AG04450 (cell line): ENCODE data around the gene NKIRAS1. TPM values are rescaled to one million over a fixed set of nuclear protein-coding genes. Genes with fewer than 3 reads are reported as not detected.

Source experiments
- CTCF ChIA-PET: fragments of 300-600, 350-600 bp; formaldehyde crosslinking; extraction: SDS; loops from one replicate; lab custom pipeline; 2022; ENCODE audit warnings: antibody characterized with exemption, inconsistent platforms; lab: Charles Lee
- POLR2A ChIA-PET: fragments of 350-600 bp; formaldehyde crosslinking; extraction: SDS; loops from one replicate; lab custom pipeline; 2021; ENCODE audit warnings: antibody characterized with exemption, inconsistent platforms; lab: Yijun Ruan, JAX
- DNase-seq: peaks from one replicate; pipeline ENCODE4 v3.0.0-alpha.2; 2011; ENCODE audit warnings: low read depth, low spot score
- H3K27ac ChIP-seq: one replicate; pipeline ENCODE4 v1.5.1; 2012; ENCODE audit warnings: low read depth, low read length, control low read depth
- H3K27me3 ChIP-seq: one replicate; pipeline ENCODE4 v1.6.0; 2012; ENCODE audit warnings: low read length; ENCODE audit not compliant: control insufficient read depth, insufficient read depth
- H3K4me3 ChIP-seq: 2 replicates; pipeline ENCODE4 v1.5.1; 2011; ENCODE audit warnings: mild to moderate bottlenecking, low read depth, low read length, control low read depth
- H3K9me3 ChIP-seq: 2 replicates; pipeline ENCODE4 v1.5.1; 2012; ENCODE audit warnings: low read length; ENCODE audit not compliant: control insufficient read depth, insufficient read depth
- polyA plus RNA-seq: library from polyadenylated mRNA; depleted of rRNA; stranded (reverse); fragments of >200 nt; gene quantifications from 2 replicates; pipeline ENCODE4 v1.2.3, GENCODE V29; 2011
- TF ChIP-seq, protein P1 (sequence below): IDR thresholded peaks from 2 replicates; pipeline ENCODE4 v1.5.1; 2011; ENCODE audit warnings: low read depth, low read length, control low read depth, inconsistent platforms

Gene NKIRAS1
- polyA plus RNA-seq, 1 experiment: 10.4 TPM

DNA sequence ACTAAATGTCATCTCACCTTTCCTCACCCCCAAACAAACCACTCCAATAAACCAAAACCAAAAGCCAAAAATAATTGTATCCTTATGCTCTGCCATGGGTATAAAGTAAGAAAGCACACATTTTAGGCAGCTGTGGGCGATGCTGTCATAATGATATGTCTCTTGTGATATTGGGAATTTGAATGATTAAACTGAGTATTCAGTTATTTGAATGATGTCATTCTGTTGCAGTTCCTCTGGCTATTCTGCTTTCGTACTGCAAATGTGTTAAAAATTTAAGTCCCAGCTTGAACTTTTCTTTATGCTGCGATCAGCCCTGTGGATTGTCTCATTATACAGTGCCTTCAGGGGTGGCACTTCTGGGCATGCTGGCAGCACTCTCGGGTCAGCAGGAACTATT is 17.5 kb upstream of the NKIRAS1 start:
- H3K27me3 ChIP-seq: peaks cover 2% of the 10 kb centered on the region
- no peaks in the 10 kb centered on the region for H3K9me3 ChIP-seq
- no peak overlapping the region for H3K27ac ChIP-seq
- TF ChIP-seq, protein P1, sequence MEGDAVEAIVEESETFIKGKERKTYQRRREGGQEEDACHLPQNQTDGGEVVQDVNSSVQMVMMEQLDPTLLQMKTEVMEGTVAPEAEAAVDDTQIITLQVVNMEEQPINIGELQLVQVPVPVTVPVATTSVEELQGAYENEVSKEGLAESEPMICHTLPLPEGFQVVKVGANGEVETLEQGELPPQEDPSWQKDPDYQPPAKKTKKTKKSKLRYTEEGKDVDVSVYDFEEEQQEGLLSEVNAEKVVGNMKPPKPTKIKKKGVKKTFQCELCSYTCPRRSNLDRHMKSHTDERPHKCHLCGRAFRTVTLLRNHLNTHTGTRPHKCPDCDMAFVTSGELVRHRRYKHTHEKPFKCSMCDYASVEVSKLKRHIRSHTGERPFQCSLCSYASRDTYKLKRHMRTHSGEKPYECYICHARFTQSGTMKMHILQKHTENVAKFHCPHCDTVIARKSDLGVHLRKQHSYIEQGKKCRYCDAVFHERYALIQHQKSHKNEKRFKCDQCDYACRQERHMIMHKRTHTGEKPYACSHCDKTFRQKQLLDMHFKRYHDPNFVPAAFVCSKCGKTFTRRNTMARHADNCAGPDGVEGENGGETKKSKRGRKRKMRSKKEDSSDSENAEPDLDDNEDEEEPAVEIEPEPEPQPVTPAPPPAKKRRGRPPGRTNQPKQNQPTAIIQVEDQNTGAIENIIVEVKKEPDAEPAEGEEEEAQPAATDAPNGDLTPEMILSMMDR: no peak
- POLR2A ChIA-PET: interaction anchor here (1.0 kb wide), 1 partner anchor 17 kb away, joined by 3 read pairs; the partner anchor contains the start of genes NKIRAS1 and RPL15
- CTCF ChIA-PET: no interaction called here
- DNase-seq: no peak
- no peak overlapping the region for H3K4me3 ChIP-seq

DNA sequence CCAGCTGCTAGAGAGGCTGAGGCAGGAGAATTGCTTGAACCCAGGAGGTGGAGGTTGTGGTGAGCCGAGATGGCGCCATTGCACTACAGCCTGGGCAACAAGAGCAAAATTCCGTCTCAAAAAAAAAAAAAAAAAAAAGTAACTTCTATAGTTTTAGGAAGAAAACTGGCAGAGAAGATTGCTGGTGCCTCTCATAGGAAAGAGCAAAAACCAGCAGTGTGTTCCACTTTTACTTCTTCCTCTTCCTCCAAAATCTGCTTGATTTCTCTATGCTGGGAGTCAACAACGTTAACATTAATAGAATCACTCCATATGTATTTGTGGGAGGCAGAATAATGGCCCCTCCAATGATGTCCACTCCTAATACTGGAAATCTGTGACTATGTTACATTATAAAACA is 15.8 kb upstream of the NKIRAS1 start:
- TF ChIP-seq, protein P1: no peak
- H3K4me3 ChIP-seq: no peak overlapping the region
- DNase-seq: no peak
- H3K27ac ChIP-seq: no peak overlapping the region
- H3K27me3 ChIP-seq: peaks cover 2% of the 10 kb centered on the region
- no peaks in the 10 kb centered on the region for H3K9me3 ChIP-seq
- CTCF ChIA-PET: no interaction called here
- POLR2A ChIA-PET: no interaction called here

- POLR2A ChIA-PET: no interaction called here
- H3K27ac ChIP-seq: no peak overlapping the region
- CTCF ChIA-PET: no interaction called here
- no peaks in the 10 kb centered on the region for H3K9me3 ChIP-seq
- DNase-seq: no peak
- TF ChIP-seq, protein P1: no peak
- H3K27me3 ChIP-seq: peaks cover 2% of the 10 kb centered on the region
- H3K4me3 ChIP-seq: no peak overlapping the region
Observed at GRCh38 chr3:23931597-23931996, 14.8 kb upstream of the NKIRAS1 start.

- TF ChIP-seq, protein P1: no peak
- POLR2A ChIA-PET: interaction anchor here (0.7 to 1.4 kb wide), 2 partner anchors 11 to 78 kb away, joined by 3 to 7 read pairs; partner anchors contain the start of genes NKIRAS1 and RPL15
- DNase-seq: no peak
- H3K27me3 ChIP-seq: peaks cover 2% of the 10 kb centered on the region
- H3K9me3 ChIP-seq: no peaks in the 10 kb centered on the region
- H3K27ac ChIP-seq: no peak overlapping the region
- CTCF ChIA-PET: no interaction called here
- H3K4me3 ChIP-seq: no peak overlapping the region
Observed at GRCh38 chr3:23928524-23928923, 11.7 kb upstream of the NKIRAS1 start.

DNA sequence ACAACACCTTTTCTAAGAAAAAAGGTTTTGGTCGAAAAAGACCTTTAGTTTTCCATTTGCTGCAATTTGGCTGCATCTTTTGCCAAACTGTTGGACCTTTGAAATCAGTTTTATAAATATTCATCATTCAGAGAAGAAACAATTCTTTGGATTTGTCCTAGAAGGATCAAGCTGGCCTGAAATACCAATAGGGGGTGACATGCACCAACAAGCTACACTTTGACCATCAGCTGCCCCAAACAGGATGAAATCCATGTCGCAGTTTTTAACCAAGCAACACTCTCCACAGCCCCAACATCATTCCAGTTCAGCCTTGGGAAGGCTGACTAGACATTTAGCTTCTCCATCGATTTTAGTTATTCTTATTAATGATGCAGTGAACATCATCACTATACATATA is 9.9 kb upstream of the NKIRAS1 start:
- H3K4me3 ChIP-seq: no peak overlapping the region
- POLR2A ChIA-PET: no interaction called here
- no peak overlapping the region for H3K27ac ChIP-seq
- CTCF ChIA-PET: interaction anchor here (0.7 kb wide), 1 partner anchor 10 kb away, joined by 3 read pairs; no protein-coding TSS in a partner anchor
- TF ChIP-seq, protein P1: 0 out of 2 replicates have a peak, but pooled peaks have one; percentile 5
- H3K27me3 ChIP-seq: peaks cover 2% of the 10 kb centered on the region
- H3K9me3 ChIP-seq: no peaks in the 10 kb centered on the region
- DNase-seq: no peak
